Prostate gland (tissue), 2 donors: Measurements from ENCODE around the gene GUCY1A1.

Experiments used
- CTCF ChIP-seq, 4 experiments: fragments of 200-600 bp in 2 of 4; fragments of 450-650 bp in 2 of 4; sonication (generic) in 2 of 4; IDR thresholded peaks; 1 replicate in 3 of 4; 2 replicates in 1 of 4; pipeline ENCODE4 v1.5.1; 2016 to 2019; ENCODE audit warnings: antibody characterized with exemption in 4 of 4, mild to moderate bottlenecking in 2 of 4, moderate library complexity in 2 of 4
- POLR2A ChIP-seq: fragments of 450-650 bp; IDR thresholded peaks from one replicate; pipeline ENCODE4 v1.6.1; 2016; ENCODE audit warnings: antibody characterized with exemption, mild to moderate bottlenecking

- TF ChIP-seq CTCF (IDR thresholded peaks at IDR 0.05) (no peak), POLR2A (no peak)
These were observed 49.4 kb upstream of the GUCY1A1 start for GRCh38 chr4:155617296-155617695.
